Measurements from ENCODE around the gene CCDC187. TPM values are rescaled to one million over a fixed set of nuclear protein-coding genes. Genes with fewer than 3 reads are reported as not detected.

Gene CCDC187
- total and polyA plus RNA-seq, 2 experiments from 2014 or later: 0.13 to 1.3 TPM

- DNase-seq (ENCODE audit: low read depth in 1 of 2, low spot score in 1 of 2): no peak
- Histone ChIP-seq H3K27ac (no peak overlapping the region), H3K36me3 (no peaks in the 10 kb centered on the region), H3K27me3 (no peaks in the 10 kb centered on the region), H3K4me1 (ENCODE audit: low read depth) (peaks cover 2% of the 10 kb centered on the region), H3K4me3 (no peak overlapping the region), H3K9me3 (ENCODE audit: low read depth) (no peaks in the 10 kb centered on the region)
- TF ChIP-seq CTCF (IDR thresholded peaks at IDR 0.05; ENCODE audit: low read depth, low read length): no peak
These were observed 44.4 kb downstream of the CCDC187 start for GRCh38 chr9:136259517-136259813.

- Histone ChIP-seq H3K36me3 (no peaks in the 10 kb centered on the region), H3K4me1 (ENCODE audit: low read depth) (peaks cover 2% of the 10 kb centered on the region), H3K4me3 (no peak overlapping the region), H3K27me3 (no peaks in the 10 kb centered on the region), H3K9me3 (ENCODE audit: low read depth) (no peaks in the 10 kb centered on the region), H3K27ac (no peak overlapping the region)
- DNase-seq (ENCODE audit: low read depth in 1 of 2, low spot score in 1 of 2): no peak
- no peak for TF ChIP-seq CTCF (IDR thresholded peaks at IDR 0.05; ENCODE audit: low read depth, low read length)
These were observed 44.9 kb downstream of the CCDC187 start for GRCh38 chr9:136258786-136259516.

GRCh38 chr9:136258299-136258625, 45.6 kb downstream of the CCDC187 start:
- no peaks in the 10 kb centered on the region for H3K9me3 ChIP-seq (ENCODE audit: low read depth)
- peaks cover 2% of the 10 kb centered on the region for H3K4me1 ChIP-seq (ENCODE audit: low read depth)
- no peak overlapping the region for H3K27ac ChIP-seq
- no peak overlapping the region for H3K4me3 ChIP-seq
- H3K27me3 ChIP-seq: no peaks in the 10 kb centered on the region
- no peak for TF ChIP-seq CTCF (IDR thresholded peaks at IDR 0.05; ENCODE audit: low read depth, low read length)
- H3K36me3 ChIP-seq: no peaks in the 10 kb centered on the region
- no peak for DNase-seq (ENCODE audit: low read depth in 1 of 2, low spot score in 1 of 2)

- Histone ChIP-seq H3K4me1 (ENCODE audit: low read depth) (peaks cover 2% of the 10 kb centered on the region), H3K36me3 (no peaks in the 10 kb centered on the region), H3K9me3 (ENCODE audit: low read depth) (no peaks in the 10 kb centered on the region), H3K4me3 (no peak overlapping the region), H3K27ac (no peak overlapping the region), H3K27me3 (no peaks in the 10 kb centered on the region)
- no peak for DNase-seq (ENCODE audit: low read depth in 1 of 2, low spot score in 1 of 2)
- TF ChIP-seq CTCF (IDR thresholded peaks at IDR 0.05; ENCODE audit: low read depth, low read length): no peak
These were observed 46.3 kb downstream of the CCDC187 start for GRCh38 chr9:136257381-136258298.

- Histone ChIP-seq H3K27me3 (no peaks in the 10 kb centered on the region), H3K36me3 (no peaks in the 10 kb centered on the region), H3K4me3 (no peak overlapping the region), H3K9me3 (ENCODE audit: low read depth) (no peaks in the 10 kb centered on the region), H3K27ac (no peak overlapping the region), H3K4me1 (ENCODE audit: low read depth) (peaks cover 2% of the 10 kb centered on the region)
- no peak for DNase-seq (ENCODE audit: low read depth in 1 of 2, low spot score in 1 of 2)
- TF ChIP-seq CTCF (IDR thresholded peaks at IDR 0.05; ENCODE audit: low read depth, low read length): no peak
These were observed 47.7 kb downstream of the CCDC187 start for GRCh38 chr9:136255896-136256890.

Measured in cardiac muscle cell (in vitro differentiated cells and primary cell).